ENCODE data around the gene LITAFD. TPM values are rescaled to one million over a fixed set of nuclear protein-coding genes. Genes with fewer than 3 reads are reported as not detected.
"Not testable (repeated sequence)": the region's sequence is repeated elsewhere in the genome, so short reads cannot be mapped to it uniquely, and the experiment has no call there.

The LITAFD gene
- total RNA-seq, 1 donor from 2014 or later: not detected

DNA sequence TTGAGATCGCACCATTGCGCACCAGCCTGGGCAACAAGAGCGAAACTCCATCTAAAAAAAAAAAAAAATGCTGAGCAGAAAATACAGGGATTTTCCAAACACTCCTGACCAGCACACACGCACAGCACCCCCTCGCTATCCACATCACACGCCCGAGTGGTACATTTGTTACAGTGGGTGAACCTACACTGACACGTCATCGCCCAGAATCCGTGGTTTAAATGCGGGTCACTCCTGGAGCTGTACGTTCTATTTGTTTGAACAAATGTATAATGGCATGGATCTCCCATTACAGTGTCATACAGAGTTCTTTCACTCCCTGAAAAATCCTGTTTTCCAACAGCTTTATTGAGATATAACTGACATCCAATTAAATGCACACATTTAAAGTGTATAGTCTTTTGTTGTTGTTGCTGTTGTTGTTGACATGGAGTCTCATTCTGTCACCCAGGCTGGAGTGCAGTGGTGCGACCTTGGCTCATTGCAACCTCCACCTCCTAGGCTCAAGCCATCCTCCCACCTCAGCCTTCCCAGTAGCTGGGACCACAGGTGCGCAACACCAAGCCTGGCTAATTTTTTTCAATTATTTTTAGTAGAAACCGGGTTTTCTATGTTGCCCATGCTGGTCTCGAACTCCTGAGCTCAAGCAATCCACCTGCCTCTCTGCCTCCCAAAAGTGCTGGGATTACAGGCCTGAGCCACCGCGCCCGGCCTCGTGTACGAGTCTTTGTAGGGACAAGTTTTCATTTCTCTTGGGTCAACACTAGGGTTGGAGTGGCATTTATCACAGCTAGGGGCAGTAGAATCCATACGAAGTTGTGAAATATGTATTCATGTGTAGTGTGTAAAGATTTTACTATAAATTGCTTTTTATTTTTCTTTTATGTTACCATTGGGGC lies 8.9 kb upstream of the LITAFD start:
- no peak for ATAC-seq

DNA sequence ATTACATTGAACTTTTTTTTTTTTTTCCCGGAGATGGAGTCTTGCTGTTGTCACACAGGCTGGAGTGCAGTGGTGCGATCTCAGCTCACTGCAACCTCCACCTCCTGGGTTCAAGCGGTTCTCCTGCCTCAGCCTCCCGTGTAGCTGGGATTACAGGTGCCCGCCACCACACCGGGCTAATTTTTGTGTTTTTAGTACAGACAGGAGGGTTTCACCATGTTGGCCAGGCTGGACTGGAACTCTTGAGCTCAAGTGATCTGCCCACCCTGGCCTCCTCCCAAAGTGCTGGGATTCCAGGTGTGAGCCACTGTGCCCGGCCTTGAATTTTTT lies 8.3 kb upstream of the LITAFD start:
- ATAC-seq: not testable (repeated sequence)

DNA sequence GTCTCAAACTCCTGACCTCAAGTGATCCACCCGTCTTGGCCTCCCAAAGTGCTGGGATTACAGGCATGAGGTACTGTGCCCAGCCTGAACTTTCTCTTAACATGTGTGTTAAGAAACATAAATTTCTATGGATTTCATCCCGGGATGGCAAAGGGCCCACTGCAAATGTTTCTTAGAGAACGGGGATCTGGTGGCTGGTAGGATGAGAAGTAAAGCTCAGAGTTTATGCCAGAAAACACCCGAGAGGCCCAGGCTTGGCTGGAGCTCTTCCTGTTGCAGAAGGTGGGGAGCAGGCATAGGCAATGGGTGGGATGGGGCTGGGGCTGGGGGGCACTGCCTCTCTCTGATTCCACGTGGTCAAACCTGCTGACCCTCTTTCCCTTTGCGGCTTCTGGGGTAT lies 7.8 kb upstream of the LITAFD start:
- ATAC-seq: no peak

DNA sequence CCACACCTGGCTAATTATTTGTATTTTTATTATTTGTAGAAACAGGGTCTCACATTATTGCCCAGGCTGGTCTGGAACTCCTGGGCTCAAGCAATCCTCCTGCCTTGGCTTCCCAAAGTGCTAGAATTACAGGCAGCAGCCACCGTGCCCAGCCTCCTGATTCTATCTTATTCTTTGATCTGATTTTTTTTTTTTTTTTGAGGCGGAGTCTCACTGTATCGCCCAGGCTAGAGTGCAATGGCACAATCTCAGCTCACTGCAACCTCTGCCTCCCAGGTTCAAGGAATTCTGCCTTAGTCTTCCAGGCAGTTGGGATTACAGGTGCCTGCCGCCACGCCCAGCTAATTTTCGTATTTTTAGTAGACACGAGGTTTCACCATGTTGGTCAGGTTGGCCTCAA lies 6.8 kb upstream of the LITAFD start:
- not testable (repeated sequence) for ATAC-seq

DNA sequence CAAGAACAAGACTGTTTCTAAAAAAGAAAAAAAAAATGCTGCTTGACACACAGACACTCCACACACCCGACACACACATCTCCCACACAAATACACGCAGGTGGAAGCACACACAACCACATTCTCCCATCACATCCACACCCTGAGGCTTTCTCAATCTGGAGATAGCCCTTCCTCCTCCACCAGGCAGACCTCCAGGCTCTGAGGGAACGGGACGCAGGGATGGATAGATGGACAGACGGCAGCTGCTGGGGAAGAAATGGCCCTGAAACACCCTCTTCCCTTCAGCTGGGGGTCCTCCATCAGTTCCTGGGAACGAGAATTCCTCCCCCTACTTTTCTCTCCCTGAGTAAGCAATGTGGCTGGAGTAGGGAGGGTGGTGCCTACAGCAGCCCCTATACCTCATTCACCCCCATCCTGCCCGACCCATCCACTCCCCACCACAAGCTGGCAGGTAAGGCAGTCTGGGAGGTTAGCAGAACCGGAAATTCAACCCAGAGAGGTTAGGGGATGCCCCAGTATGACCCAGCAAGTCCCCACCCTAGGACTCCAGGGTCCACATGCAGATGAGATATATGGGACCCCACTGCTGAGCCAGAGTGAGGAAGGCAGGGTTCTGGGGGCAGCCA lies 4.1 kb upstream of the LITAFD start:
- ATAC-seq: peak; percentile 81

DNA sequence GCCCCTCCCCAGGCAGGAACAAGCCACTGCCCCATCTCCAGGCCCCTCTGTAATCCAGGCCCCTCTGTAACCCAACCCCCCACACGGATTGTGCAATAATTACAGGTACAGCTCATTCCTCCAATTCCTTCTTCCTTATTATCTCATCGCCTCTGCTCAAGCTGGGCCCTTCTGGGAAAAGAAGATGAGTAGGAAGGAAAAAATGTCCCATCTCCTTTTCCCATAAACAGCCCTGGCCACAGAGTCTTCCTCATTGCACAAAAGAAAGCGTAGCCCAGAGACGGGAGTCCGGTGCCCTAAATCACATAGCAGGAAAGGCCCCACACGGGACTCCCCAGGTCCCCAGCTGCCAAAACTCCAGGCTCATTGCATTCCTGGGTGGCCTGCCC lies 3.6 kb upstream of the LITAFD start:
- ATAC-seq: peak; percentile 68

DNA sequence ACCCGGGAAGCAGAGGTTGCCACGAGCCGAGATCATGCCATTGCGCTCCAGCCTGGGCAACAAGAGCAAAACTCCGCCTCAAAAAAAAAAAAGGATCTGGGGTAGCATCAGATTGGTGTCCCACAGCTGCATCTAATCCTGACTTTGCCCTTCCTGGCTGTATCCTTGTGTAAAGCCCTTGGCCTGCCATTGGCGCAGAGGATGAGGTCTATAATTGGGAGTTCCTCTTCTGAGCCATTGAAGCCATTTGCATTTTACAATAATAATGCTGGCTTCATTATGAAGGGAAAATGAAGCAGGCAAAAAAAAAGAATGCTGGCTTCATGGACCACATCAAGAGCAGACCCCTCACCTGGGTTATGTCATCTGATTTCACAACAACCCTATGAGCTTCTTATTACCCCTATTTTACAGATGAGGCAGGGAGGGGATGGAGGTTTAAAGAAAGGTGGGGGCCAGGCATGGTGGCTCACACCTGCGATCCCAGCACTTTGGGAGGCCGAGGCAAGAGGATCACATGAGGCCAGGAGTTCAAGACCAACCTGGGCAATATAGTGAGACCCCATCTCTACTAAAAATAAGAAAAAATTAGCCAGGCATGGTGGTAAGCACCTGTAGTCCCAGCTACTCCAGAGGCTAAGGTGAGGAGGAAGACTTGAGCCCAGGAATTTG lies 1.2 kb upstream of the LITAFD start:
- no peak for ATAC-seq

DNA sequence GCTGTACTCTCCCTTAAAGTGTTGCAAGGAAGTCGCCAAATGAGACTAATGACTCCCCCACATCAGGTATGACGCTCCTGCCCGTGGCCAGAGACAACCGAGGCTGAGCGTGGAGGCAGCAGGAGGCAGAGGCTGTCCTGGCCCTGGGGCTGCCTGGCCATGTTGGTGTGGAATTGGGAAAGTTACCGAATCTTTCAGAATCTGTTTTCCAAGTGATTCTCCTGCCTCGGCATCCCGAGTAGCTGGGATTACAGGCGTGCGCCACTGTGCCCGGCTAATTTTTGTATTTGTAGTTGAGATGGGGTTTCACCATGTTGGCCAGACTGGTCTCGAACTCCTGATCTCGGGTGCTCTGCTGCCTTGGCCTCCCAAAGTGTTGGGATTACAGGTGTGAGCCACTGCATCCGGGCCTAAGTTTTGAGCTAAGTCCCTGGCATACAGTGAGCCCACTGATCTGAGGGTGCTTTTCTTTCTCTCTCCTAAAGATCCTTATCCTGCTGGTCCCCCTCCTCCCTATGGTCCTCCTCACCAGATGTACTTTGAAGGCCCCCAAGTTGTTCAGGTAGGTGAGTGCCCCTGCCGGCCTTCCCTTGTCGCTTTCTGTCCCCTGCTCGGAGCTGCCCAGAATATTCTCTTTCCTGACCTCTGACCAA lies 700 bp downstream of the LITAFD start:
- ATAC-seq: no peak

DNA sequence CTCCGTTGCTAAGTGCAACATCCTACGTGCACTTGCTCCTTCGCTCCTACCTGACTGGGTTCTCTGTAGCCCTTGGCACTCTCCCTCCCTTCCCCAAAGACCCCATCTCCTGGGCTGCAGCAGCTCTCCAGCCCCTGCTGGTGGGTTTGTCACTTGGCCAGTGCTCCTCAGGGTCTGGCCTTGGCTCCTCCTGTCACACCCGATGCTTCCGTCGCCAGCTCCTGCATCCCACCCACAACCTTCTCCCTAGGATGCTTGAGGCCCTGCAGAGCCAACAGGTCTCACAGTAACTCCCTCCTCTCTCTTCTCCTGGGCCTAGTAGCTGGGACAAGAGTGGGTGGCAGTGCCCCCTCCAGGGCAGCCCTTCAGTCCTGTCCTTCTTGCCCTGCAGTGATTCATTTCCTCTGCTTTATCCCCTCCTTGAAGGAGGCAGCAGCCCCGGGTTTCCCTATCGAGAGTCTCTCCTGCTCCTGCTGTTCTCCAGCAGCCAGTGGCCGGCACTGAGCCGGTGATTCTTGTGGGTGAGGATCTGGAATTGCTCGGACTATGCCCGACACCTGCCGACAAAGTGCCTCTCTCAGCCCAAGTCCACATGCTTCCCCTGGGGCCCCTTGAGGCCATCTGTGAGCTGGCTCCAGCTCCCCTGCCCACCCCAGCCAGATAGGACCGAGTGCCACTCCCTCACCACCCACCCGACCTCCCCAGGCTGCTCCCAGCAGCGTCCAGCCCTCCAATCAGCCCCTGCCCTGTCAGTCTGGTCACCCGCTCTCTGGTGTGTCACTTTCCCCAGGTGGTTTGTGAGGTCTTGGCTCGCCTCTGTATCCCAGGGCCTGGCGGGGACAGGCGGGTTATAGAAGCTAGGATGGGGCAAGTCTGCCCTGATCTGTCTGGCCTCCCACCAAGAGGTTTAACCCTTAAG lies 3.8 kb downstream of the LITAFD start:
- ATAC-seq: peak; percentile 40

DNA sequence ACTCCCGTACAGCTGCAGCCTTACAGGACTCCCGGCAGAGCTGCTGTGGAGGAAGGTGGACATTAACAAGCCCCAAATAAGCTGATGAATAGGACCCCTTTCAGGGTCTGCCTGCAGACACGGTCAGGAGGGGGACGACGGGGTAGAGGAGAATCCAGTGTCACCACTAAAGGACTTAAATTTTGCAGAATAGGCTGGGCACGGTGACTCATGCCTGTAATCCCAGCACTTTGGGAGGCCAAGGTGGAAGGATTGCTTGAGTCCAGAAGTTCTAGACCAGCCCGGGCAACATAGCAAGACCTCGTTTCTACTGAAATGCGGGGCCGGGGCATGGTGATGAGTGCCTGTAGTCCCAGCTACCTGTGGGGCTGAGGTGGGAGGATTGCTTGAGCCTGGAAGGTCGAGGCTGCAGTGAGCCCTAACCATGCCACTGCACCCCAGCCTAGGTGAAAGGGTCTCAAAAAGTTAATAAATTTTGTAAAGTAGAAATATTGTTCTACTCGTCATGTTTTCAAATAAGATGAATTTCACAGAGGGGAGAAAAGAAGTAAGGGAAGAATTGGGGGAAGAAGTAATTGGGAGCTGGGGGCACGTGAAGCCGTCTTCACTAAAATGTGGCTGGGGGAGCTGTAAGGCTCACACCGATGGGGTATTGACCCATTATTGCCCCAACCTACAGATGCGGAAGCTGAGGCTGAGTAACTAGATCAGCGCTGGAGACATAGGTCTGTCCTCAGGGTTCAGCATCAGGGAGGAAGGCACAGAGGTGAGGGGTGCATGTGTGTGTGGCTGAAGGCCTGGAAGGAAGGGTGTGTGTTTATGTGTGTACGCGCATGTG lies 4.7 kb downstream of the LITAFD start:
- ATAC-seq: no peak

DNA sequence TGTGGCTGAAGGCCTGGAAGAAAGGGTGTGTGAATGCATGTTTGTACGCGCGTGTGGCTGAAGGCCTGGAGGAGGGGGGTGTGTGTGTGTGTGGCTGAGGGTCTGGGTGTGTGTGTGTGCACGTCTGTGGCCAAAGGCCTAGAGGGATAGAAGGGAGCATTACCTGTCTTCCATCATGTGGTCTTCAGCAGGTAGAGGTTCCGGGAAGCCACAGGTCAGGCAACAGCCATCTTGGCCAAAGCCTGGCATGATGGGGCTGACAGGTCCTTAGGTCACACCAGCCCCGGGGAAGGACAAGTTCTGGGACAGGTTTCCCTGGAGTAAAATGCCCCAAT lies 5.2 kb downstream of the LITAFD start:
- no peak for ATAC-seq

DNA sequence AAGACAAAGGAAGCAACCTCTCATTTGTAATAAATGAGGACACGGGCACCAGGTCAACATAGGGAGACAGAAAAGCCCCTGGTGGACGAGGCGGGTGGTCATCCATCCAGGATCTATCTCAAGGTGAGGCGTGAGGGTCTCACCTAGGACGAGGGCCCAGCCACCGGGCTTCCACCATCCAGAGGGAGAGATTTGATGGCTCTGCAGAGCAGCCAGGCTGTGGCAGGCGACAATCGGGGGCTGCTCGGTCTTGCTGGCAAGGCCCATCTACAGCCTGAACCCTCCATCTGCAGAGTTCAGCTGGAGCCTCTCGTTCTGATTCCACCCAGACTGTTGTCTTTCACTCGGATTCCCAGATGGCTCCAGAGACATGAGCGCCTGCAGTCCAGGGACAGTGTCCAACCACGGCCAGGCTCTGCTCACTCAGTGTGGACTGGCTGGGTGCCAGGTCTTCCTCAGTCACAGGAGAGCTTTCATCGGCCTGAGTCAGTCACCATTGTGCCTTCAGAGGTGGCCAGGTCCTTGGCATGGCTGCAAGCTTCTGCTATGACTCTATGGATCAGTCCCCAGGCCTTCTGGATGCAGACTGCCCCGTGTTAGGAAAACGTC lies 5.9 kb downstream of the LITAFD start:
- ATAC-seq: no peak

DNA sequence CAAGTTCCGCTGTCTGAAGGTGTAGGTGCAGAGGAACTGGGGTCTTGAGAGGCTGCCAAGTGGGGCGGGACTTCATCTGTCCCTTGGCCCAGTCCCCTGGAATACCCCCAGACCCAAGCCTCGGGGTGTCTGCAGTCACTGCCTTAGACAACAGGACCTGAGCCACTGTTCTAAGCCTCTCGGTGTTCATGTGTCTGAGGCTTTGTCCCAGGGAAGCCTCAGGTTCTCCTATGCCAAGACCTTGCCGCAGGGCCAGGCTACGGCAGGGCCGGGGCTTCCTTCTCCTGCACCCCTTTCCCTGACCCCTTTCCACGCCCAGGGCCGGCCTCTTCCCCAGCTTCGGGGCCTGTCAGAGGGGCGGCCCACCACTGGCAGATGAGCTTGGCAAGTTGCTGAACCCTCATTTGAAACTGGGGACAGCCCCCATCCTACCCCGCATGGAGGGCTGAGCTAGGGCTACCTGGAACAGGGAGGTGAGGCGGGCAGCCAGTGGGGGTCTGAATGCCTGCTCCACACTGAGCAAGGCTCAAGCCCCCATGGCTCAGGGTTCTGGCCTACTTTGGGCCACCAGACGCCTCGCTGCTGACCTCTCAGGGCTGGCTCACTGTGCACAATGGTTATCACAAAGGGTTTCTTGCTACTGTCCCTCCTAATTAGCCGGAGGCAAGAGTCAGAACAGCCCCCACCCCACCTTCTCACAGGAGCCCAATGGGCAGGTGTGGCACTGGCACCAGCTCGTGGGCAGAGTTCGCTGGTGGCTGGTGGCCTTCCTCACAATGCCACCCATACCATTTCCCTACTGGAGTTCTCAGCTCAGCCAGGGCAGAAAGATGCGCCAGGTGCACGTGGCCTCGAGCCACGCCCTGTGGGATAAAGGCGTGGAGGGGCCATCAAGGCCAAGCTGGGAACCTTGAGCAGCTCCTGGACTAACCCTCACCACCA lies 7.1 kb downstream of the LITAFD start:
- ATAC-seq: peak; percentile 14

DNA sequence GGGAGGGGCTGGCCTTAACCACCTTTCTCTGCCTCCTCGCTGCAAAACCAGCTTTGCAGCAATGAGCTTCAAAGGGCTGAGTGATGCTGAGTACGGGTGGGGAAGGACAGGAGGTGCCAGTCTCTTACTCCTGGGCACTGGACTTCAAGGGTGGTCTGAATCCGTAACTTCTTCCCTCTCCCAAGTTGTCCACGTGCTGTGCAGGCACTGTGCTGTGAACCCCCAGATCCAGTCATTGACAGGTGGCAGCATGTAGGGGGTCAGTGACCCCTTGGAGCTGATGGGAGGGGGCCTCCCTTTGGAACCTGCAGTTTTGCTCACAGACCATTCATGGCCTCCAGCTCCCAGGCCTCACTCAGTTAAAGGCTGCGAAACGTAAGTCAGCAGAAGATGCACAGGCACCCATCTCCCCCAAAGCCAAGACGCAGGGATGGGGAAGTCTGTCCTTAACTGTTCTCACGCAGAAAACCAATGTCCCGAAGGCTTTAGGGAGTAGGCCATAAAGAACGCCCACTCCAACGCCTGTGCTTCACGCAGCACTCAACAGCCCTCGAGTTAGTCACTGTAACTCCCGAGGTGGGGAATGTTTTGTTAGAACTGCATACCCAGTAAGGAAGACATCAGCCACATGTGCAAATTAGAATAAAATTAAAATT lies 7.9 kb downstream of the LITAFD start:
- no peak for ATAC-seq

DNA sequence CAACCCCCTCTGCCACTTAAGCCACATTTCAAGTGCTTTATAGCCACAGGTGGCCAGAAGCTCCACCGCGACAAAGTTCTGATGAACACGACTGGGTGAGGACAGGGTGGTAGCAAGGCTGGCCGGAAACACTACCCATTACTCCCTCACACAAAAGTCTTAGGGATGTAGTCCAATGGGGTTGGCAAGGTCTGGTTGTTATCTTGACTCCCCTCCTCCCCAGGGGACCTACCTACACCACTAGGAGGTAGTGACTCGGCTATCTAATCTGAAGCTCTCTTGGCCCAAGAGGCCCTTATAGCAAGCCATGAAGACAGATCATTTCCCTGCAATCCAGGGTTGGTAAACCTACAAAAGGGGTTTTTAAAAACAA lies 8.4 kb downstream of the LITAFD start:
- ATAC-seq: no peak

DNA sequence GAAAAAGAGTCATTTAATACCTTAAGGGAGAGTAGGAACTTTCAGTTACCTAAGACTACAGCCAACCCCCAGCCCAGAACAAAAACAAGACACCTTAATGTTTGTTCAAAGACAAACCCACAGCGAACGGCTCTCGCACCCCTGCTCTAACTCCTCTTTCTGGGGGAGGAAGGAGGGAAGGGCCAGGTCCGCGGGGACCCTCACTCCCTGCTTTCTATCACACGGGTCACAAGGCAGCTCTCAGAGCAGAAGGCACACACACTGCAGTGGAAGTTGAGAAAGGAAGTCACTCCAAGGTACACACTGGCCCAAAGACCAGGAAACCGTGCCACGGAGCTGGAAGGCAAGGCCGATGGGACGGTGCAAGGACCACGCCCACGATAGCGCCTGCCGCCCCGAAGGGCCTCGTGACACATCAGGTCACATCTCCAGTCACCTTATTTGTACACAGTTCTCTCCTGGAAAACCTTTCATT lies 10.0 kb downstream of the LITAFD start:
- peak; percentile 4 for ATAC-seq

DNA sequence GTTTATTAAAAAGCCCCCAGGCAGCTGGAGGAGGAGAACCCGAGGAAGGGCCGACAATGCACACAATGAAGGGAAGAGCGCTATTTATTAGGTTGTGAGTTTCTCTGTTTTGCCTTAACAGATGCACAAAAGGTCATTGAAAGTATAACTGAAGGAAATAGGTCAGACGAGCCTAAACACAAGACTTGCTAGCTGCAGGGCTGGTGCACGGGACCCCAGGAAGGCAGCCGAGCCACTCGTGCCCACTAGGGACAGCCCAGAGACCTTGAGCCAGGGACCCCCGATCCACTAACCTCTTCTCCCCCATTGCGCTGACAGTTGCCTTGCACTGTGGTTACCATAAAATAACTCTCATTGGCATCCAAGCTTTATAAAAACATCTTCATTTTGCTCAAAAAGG lies 11.3 kb downstream of the LITAFD start:
- no peak for ATAC-seq

DNA sequence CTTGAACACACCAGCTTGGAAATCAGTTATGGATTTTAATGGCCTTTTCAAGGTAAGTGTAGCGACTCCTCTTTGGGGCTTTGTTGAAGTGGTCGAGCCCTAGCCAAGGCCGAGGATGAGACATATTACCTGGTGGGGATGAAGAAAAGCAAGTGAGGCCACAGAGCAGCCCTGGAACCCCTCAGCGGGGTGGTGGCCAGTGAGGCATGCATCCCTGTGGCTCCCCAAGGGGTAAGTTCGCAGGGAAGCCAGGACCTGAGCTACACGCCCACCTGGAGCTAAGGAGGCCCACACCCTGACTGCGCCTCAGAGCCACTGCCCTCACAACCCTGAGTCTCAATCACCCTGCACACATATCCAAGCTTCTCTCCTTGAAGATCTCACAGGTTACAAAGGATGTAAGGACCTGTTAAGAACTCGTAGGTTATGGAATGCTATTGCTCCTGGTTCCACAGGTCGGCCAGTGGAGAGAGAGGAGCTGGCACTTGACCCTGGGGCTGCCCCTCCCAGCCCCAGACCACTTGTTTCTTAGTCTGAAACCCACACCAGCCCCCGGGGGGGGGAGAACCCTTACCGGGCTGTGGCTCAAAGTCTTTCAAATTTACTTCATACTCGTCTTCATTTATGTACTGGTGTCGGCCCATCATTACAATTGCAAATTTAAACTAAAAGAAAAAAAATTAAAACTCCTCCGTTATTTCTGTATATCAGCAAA lies 12.0 kb downstream of the LITAFD start:
- no peak for ATAC-seq
